Muscle layer of colon (tissue), 2 donors: ENCODE measurements around the gene CCND2.

ENCODE experiments used
- H3K27ac ChIP-seq: one replicate; pipeline ENCODE4 v1.7.0; 2013; ENCODE audit warnings: low read depth, mild to moderate bottlenecking, low read length, moderate library complexity
- H3K27me3 ChIP-seq, 2 donors: one replicate each; pipeline ENCODE4 v1.7.0; 2013; ENCODE audit warnings: low read length in 2 of 2, mild to moderate bottlenecking in 2 of 2; ENCODE audit not compliant: insufficient read depth in 2 of 2, control insufficient read depth in 1 of 2
- H3K36me3 ChIP-seq: one replicate; pipeline ENCODE4 v1.7.0; 2013; ENCODE audit warnings: mild to moderate bottlenecking, low read length; ENCODE audit not compliant: insufficient read depth
- H3K4me1 ChIP-seq: one replicate; pipeline ENCODE4 v1.7.0; 2013; ENCODE audit warnings: mild to moderate bottlenecking, low read length; ENCODE audit not compliant: insufficient read depth
- H3K4me3 ChIP-seq, 2 donors: one replicate each; pipeline ENCODE4 v1.7.0; 2013; ENCODE audit warnings: low read length in 2 of 2, low read depth in 1 of 2, mild to moderate bottlenecking in 1 of 2, moderate library complexity in 1 of 2
- H3K9ac ChIP-seq: one replicate; pipeline ENCODE4 v1.7.0; 2013; ENCODE audit warnings: low read length
- H3K9me3 ChIP-seq: one replicate; pipeline ENCODE4 v1.7.0; 2013; ENCODE audit warnings: mild to moderate bottlenecking, low read length
- donor health status: abdominal sarcoma.
- donor health status: Adenocarcinoma of cecum.

CCND2 gene

GRCh38 chr12:4271717-4272423 lies 1.7 kb upstream of the CCND2 start:
- peaks cover 28% of the 10 kb centered on the region for H3K4me1 ChIP-seq
- no peaks in the 10 kb centered on the region for H3K27me3 ChIP-seq

GRCh38 chr12:4272424-4273272 lies 914 bp upstream of the CCND2 start:
- H3K4me3 ChIP-seq, result peak overlapping the region; percentile 3 to 65
- no peaks in the 10 kb centered on the region for H3K9me3 ChIP-seq
- H3K27ac ChIP-seq, result peak overlapping the region; percentile 99
- peak overlapping the region; percentile 98 for H3K9ac ChIP-seq
- H3K4me1 ChIP-seq, result peaks cover 36% of the 10 kb centered on the region
- no peaks in the 10 kb centered on the region for H3K27me3 ChIP-seq
- H3K36me3 ChIP-seq, result peaks cover 11% of the 10 kb centered on the region

More at GRCh38 chr12:4271717-4272423, 1.7 kb upstream of the CCND2 start:
- H3K36me3 ChIP-seq, result peaks cover 4% of the 10 kb centered on the region
- H3K27ac ChIP-seq, result peak overlapping the region; percentile 99
- H3K9ac ChIP-seq, result peak overlapping the region; percentile 84
- H3K9me3 ChIP-seq, result no peaks in the 10 kb centered on the region
- H3K4me3 ChIP-seq, result peak overlapping the region; percentile 12 to 79

- H3K9me3 ChIP-seq, result no peaks in the 10 kb centered on the region
- H3K4me1 ChIP-seq, result peaks cover 41% of the 10 kb centered on the region
- no peaks in the 10 kb centered on the region for H3K27me3 ChIP-seq
- peaks cover 17% of the 10 kb centered on the region for H3K36me3 ChIP-seq
- peak overlapping the region; percentile 99 for H3K27ac ChIP-seq
- peak overlapping the region; percentile 98 for H3K9ac ChIP-seq
- H3K4me3 ChIP-seq, result peak overlapping the region; percentile 30 to 65
Measured at GRCh38 chr12:4273273-4273651, 300 bp upstream of the CCND2 start.

GRCh38 chr12:4274396-4275015 lies 944 bp downstream of the CCND2 start:
- Histone ChIP-seq H3K4me3 (peak overlapping the region; percentile 67 to 98), H3K27ac (peak overlapping the region; percentile 99), H3K9me3 (no peaks in the 10 kb centered on the region), H3K36me3 (peaks cover 30% of the 10 kb centered on the region), H3K27me3 (no peaks in the 10 kb centered on the region), H3K4me1 (peaks cover 48% of the 10 kb centered on the region), H3K9ac (peak overlapping the region; percentile 98)

- H3K9ac ChIP-seq, result peak overlapping the region; percentile 98
- H3K9me3 ChIP-seq, result no peaks in the 10 kb centered on the region
- peak overlapping the region; percentile 99 for H3K27ac ChIP-seq
- H3K27me3 ChIP-seq, result no peaks in the 10 kb centered on the region
- peaks cover 52% of the 10 kb centered on the region for H3K4me1 ChIP-seq
- peaks cover 37% of the 10 kb centered on the region for H3K36me3 ChIP-seq
- H3K4me3 ChIP-seq, result peak overlapping the region; percentile 67 to 98
Measured at GRCh38 chr12:4275016-4275869, 1.7 kb downstream of the CCND2 start.

GRCh38 chr12:4275870-4276301 lies 2.3 kb downstream of the CCND2 start:
- Histone ChIP-seq H3K27ac (peak overlapping the region; percentile 99), H3K9ac (peak overlapping the region; percentile 74)

GRCh38 chr12:4276524-4277204 lies 3.1 kb downstream of the CCND2 start:
- peak overlapping the region; percentile 99 for H3K27ac ChIP-seq
- H3K27me3 ChIP-seq, result no peaks in the 10 kb centered on the region
- peak overlapping the region in 1 of 2 donors; percentile 98 for H3K4me3 ChIP-seq
- no peak overlapping the region for H3K9ac ChIP-seq
- H3K9me3 ChIP-seq, result no peaks in the 10 kb centered on the region
- H3K36me3 ChIP-seq, result peaks cover 51% of the 10 kb centered on the region
- peaks cover 64% of the 10 kb centered on the region for H3K4me1 ChIP-seq

More at GRCh38 chr12:4275870-4276301, 2.3 kb downstream of the CCND2 start:
- H3K27me3 ChIP-seq, result no peaks in the 10 kb centered on the region
- H3K9me3 ChIP-seq, result no peaks in the 10 kb centered on the region
- H3K4me1 ChIP-seq, result peaks cover 57% of the 10 kb centered on the region
- H3K4me3 ChIP-seq, result peak overlapping the region; percentile 67 to 98
- H3K36me3 ChIP-seq, result peaks cover 44% of the 10 kb centered on the region

- peak overlapping the region in 1 of 2 donors; percentile 98 for H3K4me3 ChIP-seq
- H3K27me3 ChIP-seq, result no peaks in the 10 kb centered on the region
- H3K36me3 ChIP-seq, result peaks cover 55% of the 10 kb centered on the region
- H3K9me3 ChIP-seq, result no peaks in the 10 kb centered on the region
- peak overlapping the region; percentile 99 for H3K27ac ChIP-seq
- peaks cover 66% of the 10 kb centered on the region for H3K4me1 ChIP-seq
- H3K9ac ChIP-seq, result no peak overlapping the region
Measured at GRCh38 chr12:4277205-4277543, 3.6 kb downstream of the CCND2 start.

- Histone ChIP-seq H3K4me1 (peaks cover 73% of the 10 kb centered on the region), H3K4me3 (no peak overlapping the region), H3K9ac (no peak overlapping the region), H3K27me3 (no peaks in the 10 kb centered on the region), H3K27ac (peak overlapping the region; percentile 46), H3K36me3 (peaks cover 62% of the 10 kb centered on the region), H3K9me3 (no peaks in the 10 kb centered on the region)
Measured at GRCh38 chr12:4277857-4278256, 4.3 kb downstream of the CCND2 start.

GRCh38 chr12:4278329-4279197 lies 5.0 kb downstream of the CCND2 start:
- Histone ChIP-seq H3K9me3 (no peaks in the 10 kb centered on the region), H3K4me3 (peak overlapping the region in 1 of 2 donors; percentile 24), H3K36me3 (peaks cover 69% of the 10 kb centered on the region), H3K9ac (no peak overlapping the region), H3K27me3 (no peaks in the 10 kb centered on the region), H3K4me1 (peaks cover 75% of the 10 kb centered on the region), H3K27ac (peak overlapping the region; percentile 88)
